Measurements from ENCODE around the gene UTP25.

- TF ChIP-seq, protein P1, sequence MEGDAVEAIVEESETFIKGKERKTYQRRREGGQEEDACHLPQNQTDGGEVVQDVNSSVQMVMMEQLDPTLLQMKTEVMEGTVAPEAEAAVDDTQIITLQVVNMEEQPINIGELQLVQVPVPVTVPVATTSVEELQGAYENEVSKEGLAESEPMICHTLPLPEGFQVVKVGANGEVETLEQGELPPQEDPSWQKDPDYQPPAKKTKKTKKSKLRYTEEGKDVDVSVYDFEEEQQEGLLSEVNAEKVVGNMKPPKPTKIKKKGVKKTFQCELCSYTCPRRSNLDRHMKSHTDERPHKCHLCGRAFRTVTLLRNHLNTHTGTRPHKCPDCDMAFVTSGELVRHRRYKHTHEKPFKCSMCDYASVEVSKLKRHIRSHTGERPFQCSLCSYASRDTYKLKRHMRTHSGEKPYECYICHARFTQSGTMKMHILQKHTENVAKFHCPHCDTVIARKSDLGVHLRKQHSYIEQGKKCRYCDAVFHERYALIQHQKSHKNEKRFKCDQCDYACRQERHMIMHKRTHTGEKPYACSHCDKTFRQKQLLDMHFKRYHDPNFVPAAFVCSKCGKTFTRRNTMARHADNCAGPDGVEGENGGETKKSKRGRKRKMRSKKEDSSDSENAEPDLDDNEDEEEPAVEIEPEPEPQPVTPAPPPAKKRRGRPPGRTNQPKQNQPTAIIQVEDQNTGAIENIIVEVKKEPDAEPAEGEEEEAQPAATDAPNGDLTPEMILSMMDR (IDR thresholded peaks at IDR 0.05; ENCODE audit: low read depth, low read length, poor library complexity, severe bottlenecking): no peak
- no peak for TF ChIP-seq EZH2phosphoT487 (IDR thresholded peaks at IDR 0.05; ENCODE audit: borderline replicate concordance, low read length)
Observed at GRCh38 chr1:209820986-209821385, 6.8 kb upstream of the UTP25 start.
